ENCODE measurements around the gene CDH23.

DNA sequence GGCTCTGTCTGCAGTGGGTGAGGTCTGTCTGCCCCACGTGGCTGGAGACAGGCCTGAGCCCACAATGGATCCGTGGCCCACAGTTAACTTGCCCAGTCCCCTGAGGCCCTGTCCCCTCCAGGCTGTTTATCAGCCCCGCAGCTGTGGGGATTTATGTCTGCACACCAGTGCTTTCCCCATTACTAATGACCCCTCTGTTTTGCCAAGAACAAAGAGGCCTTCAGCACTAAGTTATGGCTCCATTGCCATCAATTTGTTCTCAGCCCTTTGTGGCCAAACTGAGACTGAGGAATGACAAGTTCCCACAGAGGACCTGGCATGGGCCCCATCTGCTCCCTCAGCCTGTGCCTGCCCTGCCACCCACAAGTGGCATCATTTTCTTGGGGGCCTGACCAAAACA is 184.7 kb downstream of the CDH23 start:
- TF ChIP-seq, protein P1, sequence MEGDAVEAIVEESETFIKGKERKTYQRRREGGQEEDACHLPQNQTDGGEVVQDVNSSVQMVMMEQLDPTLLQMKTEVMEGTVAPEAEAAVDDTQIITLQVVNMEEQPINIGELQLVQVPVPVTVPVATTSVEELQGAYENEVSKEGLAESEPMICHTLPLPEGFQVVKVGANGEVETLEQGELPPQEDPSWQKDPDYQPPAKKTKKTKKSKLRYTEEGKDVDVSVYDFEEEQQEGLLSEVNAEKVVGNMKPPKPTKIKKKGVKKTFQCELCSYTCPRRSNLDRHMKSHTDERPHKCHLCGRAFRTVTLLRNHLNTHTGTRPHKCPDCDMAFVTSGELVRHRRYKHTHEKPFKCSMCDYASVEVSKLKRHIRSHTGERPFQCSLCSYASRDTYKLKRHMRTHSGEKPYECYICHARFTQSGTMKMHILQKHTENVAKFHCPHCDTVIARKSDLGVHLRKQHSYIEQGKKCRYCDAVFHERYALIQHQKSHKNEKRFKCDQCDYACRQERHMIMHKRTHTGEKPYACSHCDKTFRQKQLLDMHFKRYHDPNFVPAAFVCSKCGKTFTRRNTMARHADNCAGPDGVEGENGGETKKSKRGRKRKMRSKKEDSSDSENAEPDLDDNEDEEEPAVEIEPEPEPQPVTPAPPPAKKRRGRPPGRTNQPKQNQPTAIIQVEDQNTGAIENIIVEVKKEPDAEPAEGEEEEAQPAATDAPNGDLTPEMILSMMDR (IDR thresholded peaks at IDR 0.05), result no peak
- no peak for TF ChIP-seq POLR2A (IDR thresholded peaks at IDR 0.05)

All from uterus (tissue), 2 donors.